Activated T-helper 9 cell treated with anti-CD3 and anti-CD28 coated beads, Interleukin-2, amount 50 U/mL, for 16 hours (primary cell): ENCODE data around the gene ETV7.

Experiments used
- DNase-seq: peaks from one replicate; pipeline ENCODE4 v3.0.0-alpha.2; 2020; ENCODE audit warnings: low read depth

Gene ETV7

GRCh38 chr6:36320475-36320874 is 67.0 kb downstream of the ETV7 start:
- DNase-seq, result no peak

- no peak for DNase-seq
Observed at GRCh38 chr6:36319821-36320220, 67.6 kb downstream of the ETV7 start.

GRCh38 chr6:36319436-36319762 is 68.1 kb downstream of the ETV7 start:
- no peak for DNase-seq

GRCh38 chr6:36318690-36319435 is 68.6 kb downstream of the ETV7 start:
- DNase-seq, result no peak

GRCh38 chr6:36317623-36318022 is 69.8 kb downstream of the ETV7 start:
- no peak for DNase-seq
